Peyer's patch (tissue), 4 donors: ENCODE results near the gene ASCL5.

ENCODE experiments used
- CTCF ChIP-seq, 6 experiments: fragments of 450-650 bp in 4 of 6; fragments of 200-600 bp in 2 of 6; sonication (generic) in 1 of 6; IDR thresholded peaks; one replicate each; pipeline ENCODE4 v1.5.1; 2017 to 2019; ENCODE audit warnings: antibody characterized with exemption in 6 of 6, mild to moderate bottlenecking in 3 of 6, moderate library complexity in 1 of 6
- POLR2A ChIP-seq, 2 donors: fragments of 450-650 bp; IDR thresholded peaks; one replicate each; pipeline ENCODE4 v1.5.1; 2017; ENCODE audit warnings: antibody characterized with exemption in 2 of 2, mild to moderate bottlenecking in 2 of 2, moderate library complexity in 2 of 2

GRCh38 chr1:201136355-201137023 is 9.5 kb upstream of the ASCL5 start:
- TF ChIP-seq CTCF (IDR thresholded peaks at IDR 0.05) (no peak), POLR2A (IDR thresholded peaks at IDR 0.05) (no peak)
